ENCODE measurements around the gene GAPVD1. TPM values are rescaled to one million over a fixed set of nuclear protein-coding genes. Genes with fewer than 3 reads are reported as not detected.

Gene GAPVD1
- total RNA-seq, 1 experiment from 2014 or later = 50.7 TPM

DNA sequence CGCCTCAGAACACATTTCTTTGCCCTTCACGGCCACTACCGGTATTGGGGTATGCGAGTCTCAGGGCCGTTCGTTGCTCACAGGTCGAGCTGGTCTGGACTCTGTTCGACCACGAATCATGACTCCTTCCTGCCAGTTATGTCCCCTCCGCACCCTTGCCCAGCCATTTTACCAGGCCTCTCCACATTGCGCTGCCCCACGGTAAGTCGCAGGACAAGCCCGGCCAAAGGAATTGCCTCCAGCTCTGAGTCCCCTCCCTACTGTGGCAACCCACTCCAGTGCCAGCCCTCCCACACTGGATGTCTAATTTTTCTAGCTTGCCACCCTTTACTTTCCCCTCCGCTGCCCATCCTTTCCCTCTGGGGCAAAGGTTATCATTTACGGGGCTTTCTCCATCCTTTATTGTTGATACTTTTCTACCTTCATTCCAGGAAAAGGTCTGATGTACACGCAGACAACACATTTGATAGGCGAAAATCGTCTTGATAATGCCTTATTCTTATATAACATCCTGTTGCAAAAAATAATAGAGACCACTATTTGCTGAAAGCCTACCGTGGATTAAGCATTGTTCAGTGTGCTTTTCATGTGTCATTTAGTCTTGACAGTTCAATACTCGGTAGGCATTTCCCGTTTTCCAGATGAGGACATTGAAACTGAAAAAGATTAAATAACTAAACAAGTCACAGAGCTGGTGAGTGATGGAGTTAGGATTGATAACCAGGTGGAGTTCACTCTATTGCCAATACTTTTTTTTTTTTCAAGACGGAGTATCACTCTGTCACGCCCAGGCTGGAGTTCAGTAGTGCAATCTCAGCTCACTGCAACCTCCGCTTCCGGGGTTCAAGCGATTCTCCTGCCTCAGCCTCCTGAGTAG, 19.5 kb upstream of the GAPVD1 start:
- Histone ChIP-seq H3K4me3 (ENCODE audit: low read length) (peak overlapping the region; percentile 79), H3K9me2 (replicated peaks; ENCODE audit: insufficient read depth, low read length) (no peaks in the 10 kb centered on the region), H3K4me2 (ENCODE audit: low read depth, low read length, poor library complexity, severe bottlenecking) (peak overlapping the region; percentile 74), H3K36me3 (ENCODE audit: insufficient read depth, low read length) (peaks cover 34% of the 10 kb centered on the region), H3K79me2 (ENCODE audit: low read length) (peaks cover 34% of the 10 kb centered on the region), H2AFZ (ENCODE audit: low read length) (no peak overlapping the region), H3K27me3 (ENCODE audit: low read length) (no peaks in the 10 kb centered on the region), H3K9me3 (ENCODE audit: low read length) (no peaks in the 10 kb centered on the region), H3K9ac (ENCODE audit: low read length) (peak overlapping the region; percentile 83), H3K27ac (ENCODE audit: low read length) (peak overlapping the region; percentile 38), H3K4me1 (ENCODE audit: low read length) (peaks cover 29% of the 10 kb centered on the region), H4K20me1 (ENCODE audit: insufficient read depth, low read depth, low read length) (peaks cover 27% of the 10 kb centered on the region)
- DNase-seq = peak; percentile 66

DNA sequence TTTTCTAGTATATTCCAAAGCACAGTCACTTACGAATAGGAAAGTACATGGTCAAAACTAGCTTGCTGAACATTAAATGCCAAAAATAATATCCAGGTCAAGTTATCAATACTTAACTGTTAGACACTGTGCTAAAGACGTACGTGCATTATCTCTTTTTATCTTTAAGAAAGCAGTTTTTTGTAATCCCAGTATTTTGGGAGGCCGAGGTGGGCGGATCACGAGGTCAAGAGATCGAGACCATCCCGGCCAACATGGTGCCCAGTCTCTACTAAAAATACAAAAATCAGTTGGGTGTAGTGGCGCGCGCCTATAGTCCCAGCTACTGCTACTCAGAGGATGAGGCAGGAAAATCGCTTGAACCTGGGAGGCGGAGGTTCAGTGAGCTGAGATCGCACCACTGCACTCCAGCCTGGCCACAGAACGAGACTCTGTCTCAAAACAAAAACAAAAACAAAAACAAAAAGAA, 17.8 kb upstream of the GAPVD1 start:
- Histone ChIP-seq H3K4me3 (ENCODE audit: low read length) (no peak overlapping the region), H3K9me2 (replicated peaks; ENCODE audit: insufficient read depth, low read length) (no peaks in the 10 kb centered on the region), H3K27me3 (ENCODE audit: low read length) (no peaks in the 10 kb centered on the region), H3K4me2 (ENCODE audit: low read depth, low read length, poor library complexity, severe bottlenecking) (no peak overlapping the region), H4K20me1 (ENCODE audit: insufficient read depth, low read depth, low read length) (peaks cover 19% of the 10 kb centered on the region; the same call in 1 of the 2 replicates), H3K9ac (ENCODE audit: low read length) (no peak overlapping the region), H3K4me1 (ENCODE audit: low read length) (peaks cover 20% of the 10 kb centered on the region), H2AFZ (ENCODE audit: low read length) (no peak overlapping the region), H3K9me3 (ENCODE audit: low read length) (no peaks in the 10 kb centered on the region), H3K36me3 (ENCODE audit: insufficient read depth, low read length) (peaks cover 18% of the 10 kb centered on the region), H3K27ac (ENCODE audit: low read length) (no peak overlapping the region), H3K79me2 (ENCODE audit: low read length) (peaks cover 28% of the 10 kb centered on the region)
- no peak for DNase-seq

DNA sequence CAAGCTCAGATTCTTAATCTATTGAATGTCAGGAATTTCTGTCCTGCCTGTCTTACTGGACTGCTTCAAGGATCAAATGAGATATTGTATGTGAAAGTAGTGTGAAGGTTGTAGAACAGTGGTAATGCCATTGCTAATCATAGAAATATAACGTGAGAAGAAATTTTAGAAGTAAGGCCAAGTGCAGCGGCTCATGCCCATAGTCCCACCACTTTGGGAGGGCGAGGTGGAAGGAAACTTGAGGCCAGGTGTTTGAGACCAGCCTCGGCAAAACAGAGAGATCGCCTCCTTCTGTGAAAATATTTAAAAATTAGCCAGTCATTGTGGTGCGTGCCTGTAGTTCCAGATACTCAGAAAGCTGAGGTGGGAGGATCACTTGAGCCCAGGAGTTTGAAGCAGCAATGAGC, 15.4 kb upstream of the GAPVD1 start:
- Histone ChIP-seq H3K9me2 (replicated peaks; ENCODE audit: insufficient read depth, low read length) (no peaks in the 10 kb centered on the region), H3K9me3 (ENCODE audit: low read length) (no peaks in the 10 kb centered on the region), H3K4me1 (ENCODE audit: low read length) (peaks cover 5% of the 10 kb centered on the region), H3K4me3 (ENCODE audit: low read length) (no peak overlapping the region), H3K27me3 (ENCODE audit: low read length) (no peaks in the 10 kb centered on the region), H3K27ac (ENCODE audit: low read length) (no peak overlapping the region), H3K36me3 (ENCODE audit: insufficient read depth, low read length) (no peaks in the 10 kb centered on the region), H2AFZ (ENCODE audit: low read length) (no peak overlapping the region), H3K4me2 (ENCODE audit: low read depth, low read length, poor library complexity, severe bottlenecking) (no peak overlapping the region), H4K20me1 (ENCODE audit: insufficient read depth, low read depth, low read length) (no peaks in the 10 kb centered on the region), H3K79me2 (ENCODE audit: low read length) (peaks cover 7% of the 10 kb centered on the region; the same call in 1 of the 2 replicates), H3K9ac (ENCODE audit: low read length) (no peak overlapping the region)
- no peak for DNase-seq

DNA sequence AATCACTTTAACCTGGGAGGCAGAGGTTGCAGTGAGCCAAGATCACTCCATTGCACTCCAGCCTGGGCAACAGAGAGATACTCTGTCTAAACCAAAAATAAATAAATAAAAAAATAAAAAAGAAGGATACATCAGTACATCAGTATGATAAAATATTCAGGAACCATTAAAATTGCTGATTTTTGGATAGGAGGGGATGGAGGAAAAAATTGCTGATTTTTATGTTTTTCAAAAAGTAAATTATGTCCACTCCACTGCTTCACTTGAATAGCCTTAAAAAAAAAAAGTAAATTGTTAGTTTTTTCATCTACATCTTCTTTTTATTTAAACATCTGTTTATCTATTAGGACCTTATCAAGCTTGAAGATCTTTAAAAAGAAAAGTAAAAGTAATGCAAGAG, 7.4 kb upstream of the GAPVD1 start:
- peaks cover 5% of the 10 kb centered on the region for H3K4me1 ChIP-seq (ENCODE audit: low read length)
- no peaks in the 10 kb centered on the region for H3K9me3 ChIP-seq (ENCODE audit: low read length)
- H3K27me3 ChIP-seq (ENCODE audit: low read length) = no peaks in the 10 kb centered on the region
- H3K36me3 ChIP-seq (ENCODE audit: insufficient read depth, low read length) = no peaks in the 10 kb centered on the region
- H3K9ac ChIP-seq (ENCODE audit: low read length) = no peak overlapping the region
- H3K9me2 ChIP-seq (replicated peaks; ENCODE audit: insufficient read depth, low read length) = no peaks in the 10 kb centered on the region
- H3K4me2 ChIP-seq (ENCODE audit: low read depth, low read length, poor library complexity, severe bottlenecking) = no peak overlapping the region
- no peak for DNase-seq
- no peak overlapping the region for H2AFZ ChIP-seq (ENCODE audit: low read length)
- H4K20me1 ChIP-seq (ENCODE audit: insufficient read depth, low read depth, low read length) = no peaks in the 10 kb centered on the region
- no peak overlapping the region for H3K27ac ChIP-seq (ENCODE audit: low read length)
- no peaks in the 10 kb centered on the region for H3K79me2 ChIP-seq (ENCODE audit: low read length)
- H3K4me3 ChIP-seq (ENCODE audit: low read length) = no peak overlapping the region

- Histone ChIP-seq H3K27ac (ENCODE audit: low read length) (no peak overlapping the region), H2AFZ (ENCODE audit: low read length) (no peak overlapping the region), H3K9me2 (replicated peaks; ENCODE audit: insufficient read depth, low read length) (no peaks in the 10 kb centered on the region), H3K9ac (ENCODE audit: low read length) (no peak overlapping the region), H3K4me1 (ENCODE audit: low read length) (peaks cover 11% of the 10 kb centered on the region), H3K79me2 (ENCODE audit: low read length) (no peaks in the 10 kb centered on the region), H3K36me3 (ENCODE audit: insufficient read depth, low read length) (no peaks in the 10 kb centered on the region), H4K20me1 (ENCODE audit: insufficient read depth, low read depth, low read length) (no peaks in the 10 kb centered on the region), H3K27me3 (ENCODE audit: low read length) (no peaks in the 10 kb centered on the region), H3K4me3 (ENCODE audit: low read length) (no peak overlapping the region), H3K4me2 (ENCODE audit: low read depth, low read length, poor library complexity, severe bottlenecking) (no peak overlapping the region), H3K9me3 (ENCODE audit: low read length) (no peaks in the 10 kb centered on the region)
- DNase-seq = peak; percentile 65
Observed at GRCh38 chr9:125255781-125256391, 5.7 kb upstream of the GAPVD1 start.

DNA sequence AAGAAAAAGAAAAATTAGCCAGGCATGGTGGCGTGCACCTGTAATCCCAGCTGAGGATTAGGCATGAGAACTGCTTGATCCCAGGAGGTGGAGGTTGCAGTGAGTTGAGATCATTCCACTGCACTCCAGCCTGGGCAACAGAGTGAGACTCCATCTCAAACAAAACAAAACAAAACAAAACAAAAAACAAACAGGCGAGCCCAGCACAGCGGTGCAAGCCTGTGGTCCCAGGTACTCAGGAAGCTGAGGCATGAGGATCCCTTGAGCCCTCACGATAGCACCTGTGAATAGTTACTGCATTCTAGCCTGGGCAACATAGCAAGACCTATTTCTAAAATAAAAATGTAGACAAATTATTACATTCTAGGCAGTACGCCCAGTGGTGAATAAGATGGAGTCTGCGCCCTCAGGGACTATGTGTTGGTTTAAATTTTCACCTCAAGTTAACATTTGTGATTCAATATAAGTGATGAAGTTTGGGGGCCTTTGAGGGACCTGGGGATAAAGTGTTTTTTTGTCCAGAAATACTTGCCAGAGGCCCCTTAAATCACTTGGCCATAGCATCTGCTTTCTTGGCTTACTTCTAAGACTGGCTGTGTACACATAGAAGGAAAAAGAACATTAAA, 3.4 kb upstream of the GAPVD1 start:
- no peak overlapping the region for H3K27ac ChIP-seq (ENCODE audit: low read length)
- no peak overlapping the region for H2AFZ ChIP-seq (ENCODE audit: low read length)

DNA sequence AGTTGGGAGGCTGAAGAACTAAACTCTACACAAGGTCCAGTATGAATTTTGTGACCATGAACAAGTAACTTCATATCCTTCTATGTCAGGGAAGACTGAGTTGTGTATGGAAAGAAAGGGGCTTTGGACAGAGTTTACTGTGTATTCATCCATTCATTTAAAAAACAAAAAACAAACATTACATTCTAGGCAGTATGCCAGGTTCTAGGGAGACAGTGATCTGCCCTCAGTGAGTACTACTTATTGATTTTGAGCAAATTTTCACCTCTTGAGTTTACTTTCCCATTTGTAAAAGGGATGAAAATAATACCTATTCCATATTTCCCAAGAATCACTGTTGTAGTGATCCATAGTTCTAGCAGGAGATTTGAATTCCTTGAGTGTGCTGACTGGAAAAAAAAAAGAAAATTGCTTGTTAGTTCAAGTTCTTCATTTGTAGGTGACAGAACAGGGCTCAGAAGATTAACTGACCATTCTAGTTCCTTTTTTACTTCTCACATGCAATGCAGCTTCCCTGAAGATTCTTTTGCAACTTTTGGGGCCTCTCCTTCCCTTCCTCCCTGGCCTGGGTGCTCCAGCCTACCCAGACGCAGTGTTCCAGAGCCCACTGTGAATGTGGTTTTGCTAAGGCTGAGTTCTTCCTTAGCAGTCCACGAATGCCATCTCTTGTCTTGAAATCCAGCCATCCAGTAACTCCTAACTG, 2.6 kb upstream of the GAPVD1 start:
- H3K27ac ChIP-seq (ENCODE audit: low read length) = no peak overlapping the region
- no peak overlapping the region for H3K4me3 ChIP-seq (ENCODE audit: low read length)
- peaks cover 29% of the 10 kb centered on the region for H3K4me1 ChIP-seq (ENCODE audit: low read length)
- H4K20me1 ChIP-seq (ENCODE audit: insufficient read depth, low read depth, low read length) = peaks cover 12% of the 10 kb centered on the region; the same call in 1 of the 2 replicates
- H3K79me2 ChIP-seq (ENCODE audit: low read length) = peaks cover 23% of the 10 kb centered on the region
- H3K9me3 ChIP-seq (ENCODE audit: low read length) = no peaks in the 10 kb centered on the region
- no peak overlapping the region for H2AFZ ChIP-seq (ENCODE audit: low read length)
- no peaks in the 10 kb centered on the region for H3K9me2 ChIP-seq (replicated peaks; ENCODE audit: insufficient read depth, low read length)
- H3K9ac ChIP-seq (ENCODE audit: low read length) = 0 out of 2 replicates have a peak overlapping the region, but pooled peaks have one; percentile 16
- no peak for DNase-seq
- H3K4me2 ChIP-seq (ENCODE audit: low read depth, low read length, poor library complexity, severe bottlenecking) = no peak overlapping the region
- H3K27me3 ChIP-seq (ENCODE audit: low read length) = no peaks in the 10 kb centered on the region
- no peaks in the 10 kb centered on the region for H3K36me3 ChIP-seq (ENCODE audit: insufficient read depth, low read length)

More for the DNA sequence above, 3.4 kb upstream of the GAPVD1 start:
- Histone ChIP-seq H3K27me3 (ENCODE audit: low read length) (no peaks in the 10 kb centered on the region), H3K9me3 (ENCODE audit: low read length) (no peaks in the 10 kb centered on the region), H3K4me1 (ENCODE audit: low read length) (peaks cover 27% of the 10 kb centered on the region), H3K9me2 (replicated peaks; ENCODE audit: insufficient read depth, low read length) (no peaks in the 10 kb centered on the region), H3K36me3 (ENCODE audit: insufficient read depth, low read length) (no peaks in the 10 kb centered on the region), H4K20me1 (ENCODE audit: insufficient read depth, low read depth, low read length) (peaks cover 12% of the 10 kb centered on the region; the same call in 1 of the 2 replicates), H3K4me2 (ENCODE audit: low read depth, low read length, poor library complexity, severe bottlenecking) (no peak overlapping the region), H3K4me3 (ENCODE audit: low read length) (no peak overlapping the region), H3K9ac (ENCODE audit: low read length) (no peak overlapping the region), H3K79me2 (ENCODE audit: low read length) (peaks cover 16% of the 10 kb centered on the region)
- DNase-seq = no peak

Data from Karpas-422 (cell line).